ENCODE measurements around the gene LIPC.

GRCh38 chr15:58424722-58425121 is 7.1 kb upstream of the LIPC start:
- TF ChIP-seq CTCF (IDR thresholded peaks at IDR 0.05) (no peak), EP300 (IDR thresholded peaks at IDR 0.05; ENCODE audit: low read depth) (no peak), POLR2A (IDR thresholded peaks at IDR 0.05) (no peak), POLR2AphosphoS5 (IDR thresholded peaks at IDR 0.05) (no peak)
